Measurements from ENCODE around the gene PM20D2. TPM values are rescaled to one million over a fixed set of nuclear protein-coding genes. Genes with fewer than 3 reads are reported as not detected.

The PM20D2 gene
- total RNA-seq, 4 donors from 2014 or later = 15.3 to 18.6 (median 16.7) TPM

DNA sequence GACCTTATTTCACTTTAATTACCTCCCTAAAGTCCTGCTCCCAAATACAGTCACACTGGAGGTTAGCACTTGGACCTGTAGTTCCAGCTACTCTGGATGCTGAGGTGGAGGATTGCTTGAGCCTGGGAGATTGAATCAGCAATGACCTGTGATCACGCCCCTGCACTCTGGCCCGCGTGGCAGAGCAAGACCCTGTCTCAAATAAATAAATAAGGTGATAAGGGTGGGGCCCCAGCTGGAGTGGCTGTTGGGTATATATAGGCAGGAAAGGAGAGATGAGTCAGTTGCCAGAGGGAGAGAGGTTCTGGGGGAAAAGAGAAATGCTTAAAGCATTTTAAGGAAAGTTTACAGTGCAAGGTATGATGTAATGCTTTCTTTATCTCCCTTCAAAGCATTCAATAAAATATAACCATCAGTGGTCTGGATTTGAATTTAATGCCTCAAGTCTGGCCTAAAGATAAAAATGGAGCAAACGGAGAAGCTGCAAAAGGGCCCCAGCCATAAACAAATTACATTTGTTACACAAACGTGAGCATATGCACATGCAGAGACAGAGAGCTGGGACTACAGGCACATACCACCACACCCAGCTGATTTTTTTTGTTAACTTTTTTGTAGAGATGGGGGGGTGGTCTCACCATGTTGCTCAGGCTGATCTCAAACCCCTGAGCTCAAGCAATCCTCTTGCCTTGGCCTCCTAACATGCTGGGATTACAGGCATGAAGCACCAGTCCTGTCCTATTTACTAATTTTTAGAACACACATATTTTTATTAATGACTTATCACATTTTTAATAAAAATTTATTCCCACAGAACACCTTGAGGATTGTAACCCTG, 6.1 kb upstream of the PM20D2 start:
- H3K4me3 ChIP-seq = no peak overlapping the region
- WGBS = 81% methylated on average over 5 of the region's 5 CpGs
- no peaks in the 10 kb centered on the region for H3K27me3 ChIP-seq
- H3K36me3 ChIP-seq = no peaks in the 10 kb centered on the region
- no peaks in the 10 kb centered on the region for H3K9me3 ChIP-seq
- H3K27ac ChIP-seq = no peak overlapping the region
- no peak for DNase-seq (ENCODE audit: low spot score in 2 of 2)
- TF ChIP-seq EP300 (IDR thresholded peaks at IDR 0.05) (no peak), POLR2AphosphoS5 (IDR thresholded peaks at IDR 0.05) (no peak), POLR2A (IDR thresholded peaks at IDR 0.05) (no peak)
- TF ChIP-seq, protein P1, sequence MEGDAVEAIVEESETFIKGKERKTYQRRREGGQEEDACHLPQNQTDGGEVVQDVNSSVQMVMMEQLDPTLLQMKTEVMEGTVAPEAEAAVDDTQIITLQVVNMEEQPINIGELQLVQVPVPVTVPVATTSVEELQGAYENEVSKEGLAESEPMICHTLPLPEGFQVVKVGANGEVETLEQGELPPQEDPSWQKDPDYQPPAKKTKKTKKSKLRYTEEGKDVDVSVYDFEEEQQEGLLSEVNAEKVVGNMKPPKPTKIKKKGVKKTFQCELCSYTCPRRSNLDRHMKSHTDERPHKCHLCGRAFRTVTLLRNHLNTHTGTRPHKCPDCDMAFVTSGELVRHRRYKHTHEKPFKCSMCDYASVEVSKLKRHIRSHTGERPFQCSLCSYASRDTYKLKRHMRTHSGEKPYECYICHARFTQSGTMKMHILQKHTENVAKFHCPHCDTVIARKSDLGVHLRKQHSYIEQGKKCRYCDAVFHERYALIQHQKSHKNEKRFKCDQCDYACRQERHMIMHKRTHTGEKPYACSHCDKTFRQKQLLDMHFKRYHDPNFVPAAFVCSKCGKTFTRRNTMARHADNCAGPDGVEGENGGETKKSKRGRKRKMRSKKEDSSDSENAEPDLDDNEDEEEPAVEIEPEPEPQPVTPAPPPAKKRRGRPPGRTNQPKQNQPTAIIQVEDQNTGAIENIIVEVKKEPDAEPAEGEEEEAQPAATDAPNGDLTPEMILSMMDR (IDR thresholded peaks at IDR 0.05) = no peak
- H3K4me1 ChIP-seq = no peaks in the 10 kb centered on the region

DNA sequence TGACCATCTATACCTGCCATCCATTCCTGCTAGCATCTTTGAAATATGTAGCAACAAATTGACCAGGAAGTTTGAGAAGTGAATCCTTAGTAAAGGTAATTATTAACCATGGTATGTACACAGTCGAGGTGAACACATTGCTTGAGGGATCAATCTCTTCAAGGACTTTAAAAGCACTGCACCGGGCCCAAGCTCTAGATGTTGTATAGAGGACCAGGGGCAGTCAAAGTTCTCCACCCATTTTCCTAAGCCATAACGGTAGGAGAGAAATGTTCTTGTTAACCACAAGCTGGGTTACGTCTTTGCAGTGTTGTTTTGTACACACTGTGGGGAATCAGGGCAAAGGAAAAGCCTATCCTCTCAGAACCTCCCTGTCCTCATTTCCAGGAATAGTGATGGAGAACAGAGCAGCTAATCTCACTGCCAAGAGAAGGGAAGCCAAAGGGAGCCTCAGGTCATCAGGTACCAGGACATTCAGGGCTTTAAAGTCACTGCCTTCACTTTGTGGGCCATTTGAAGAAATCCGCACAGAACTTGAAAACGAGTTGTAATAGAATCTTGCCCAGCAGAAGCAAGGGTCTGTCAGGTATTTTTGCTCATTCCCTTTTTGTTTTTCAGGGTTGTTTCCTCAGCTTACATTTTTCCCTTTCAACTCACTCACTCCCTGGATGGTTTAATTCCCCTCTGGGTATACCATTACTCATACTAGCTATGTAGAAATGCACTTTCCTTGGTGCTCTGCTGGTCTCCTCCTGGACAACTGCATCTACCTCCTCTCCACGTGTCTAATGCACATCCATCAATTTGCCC, 5.3 kb upstream of the PM20D2 start:
- H3K27me3 ChIP-seq = no peaks in the 10 kb centered on the region
- WGBS = 76% methylated on average over 7 of the region's 7 CpGs
- TF ChIP-seq POLR2A (IDR thresholded peaks at IDR 0.05) (no peak), EP300 (IDR thresholded peaks at IDR 0.05) (no peak), POLR2AphosphoS5 (IDR thresholded peaks at IDR 0.05) (no peak)
- TF ChIP-seq, protein P1 (IDR thresholded peaks at IDR 0.05) = no peak
- H3K9me3 ChIP-seq = no peaks in the 10 kb centered on the region
- H3K36me3 ChIP-seq = no peaks in the 10 kb centered on the region
- H3K4me1 ChIP-seq = peaks cover 3% of the 10 kb centered on the region
- no peak for DNase-seq (ENCODE audit: low spot score in 2 of 2)
- H3K4me3 ChIP-seq = no peak overlapping the region
- no peak overlapping the region for H3K27ac ChIP-seq

DNA sequence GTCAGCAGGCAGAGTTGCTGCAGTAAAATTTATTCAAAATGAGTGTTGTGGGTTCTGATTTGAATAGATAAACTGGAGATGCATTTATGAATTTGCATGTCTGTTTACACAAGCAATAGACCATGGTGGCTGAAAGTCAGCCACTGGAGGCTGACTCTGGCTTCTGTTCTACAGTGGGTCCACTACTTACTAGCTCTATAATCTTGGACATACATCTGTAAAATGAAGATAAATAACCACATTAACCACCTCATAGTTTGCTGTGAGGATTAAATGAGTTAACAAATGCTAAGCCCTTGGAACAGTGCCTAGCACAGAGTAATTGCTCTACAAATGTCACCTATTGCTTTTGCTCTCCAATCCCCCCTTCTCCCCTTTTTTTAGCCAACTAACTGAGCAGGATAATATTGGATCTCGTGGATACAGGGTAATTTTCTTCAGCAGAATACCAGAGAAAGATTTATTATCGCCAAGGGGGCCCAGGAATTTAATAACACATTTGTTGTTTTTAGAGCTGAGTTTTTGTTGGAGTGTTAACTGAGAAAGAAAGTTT, 1.4 kb upstream of the PM20D2 start:
- H3K27ac ChIP-seq = no peak overlapping the region
- no peaks in the 10 kb centered on the region for H3K9me3 ChIP-seq
- H3K4me3 ChIP-seq = no peak overlapping the region
- no peak for TF ChIP-seq EP300 (IDR thresholded peaks at IDR 0.05)
- H3K36me3 ChIP-seq = no peaks in the 10 kb centered on the region
- 51% methylated on average over 2 of the region's 2 CpGs for WGBS
- DNase-seq (ENCODE audit: low spot score in 2 of 2) = no peak
- peaks cover 12% of the 10 kb centered on the region for H3K4me1 ChIP-seq
- H3K27me3 ChIP-seq = no peaks in the 10 kb centered on the region

DNA sequence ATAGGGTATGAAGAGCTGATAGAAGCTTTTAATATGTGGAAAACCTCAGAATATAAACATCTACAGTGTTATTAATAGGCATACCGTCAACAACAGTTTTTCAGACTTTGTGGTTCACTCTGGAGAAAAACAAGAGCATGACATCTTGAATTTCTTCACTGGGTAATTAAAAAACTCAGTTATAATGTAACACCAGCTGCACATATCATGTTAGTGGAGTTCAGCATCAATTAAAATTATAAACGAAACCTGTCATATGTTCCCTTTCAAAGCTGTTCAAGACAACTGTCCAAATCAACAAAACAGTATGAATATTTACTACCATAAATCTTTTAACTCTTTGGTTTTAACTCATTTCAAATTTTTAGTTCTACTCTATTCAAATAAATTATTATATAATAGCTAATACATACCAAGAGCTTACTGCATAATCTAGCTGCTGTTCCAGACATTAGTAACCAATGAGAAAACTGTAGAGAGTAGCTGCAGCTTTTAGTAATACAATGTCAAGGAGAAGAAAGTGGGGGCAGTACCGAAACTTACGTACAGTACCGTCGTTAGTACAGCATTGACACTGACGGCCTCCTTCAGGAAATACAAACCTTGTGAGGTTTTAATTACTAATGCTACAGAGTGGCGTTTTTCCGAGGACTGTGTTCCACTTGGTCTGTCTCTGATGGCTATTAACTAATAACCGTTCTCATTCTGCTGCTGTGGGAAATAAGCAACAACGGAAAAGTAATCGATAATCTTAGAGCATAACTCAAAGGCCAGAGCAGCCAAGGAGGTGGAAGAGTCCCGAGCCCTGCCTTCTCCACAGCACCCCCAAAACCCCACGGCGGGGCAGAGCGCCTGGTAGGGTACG, 532 bp upstream of the PM20D2 start:
- no peaks in the 10 kb centered on the region for H3K27me3 ChIP-seq
- TF ChIP-seq POLR2AphosphoS5 (IDR thresholded peaks at IDR 0.05) (no peak), EP300 (IDR thresholded peaks at IDR 0.05) (no peak), POLR2A (IDR thresholded peaks at IDR 0.05) (no peak)
- TF ChIP-seq, protein P1 (IDR thresholded peaks at IDR 0.05) = no peak
- peak overlapping the region; percentile 91 for H3K4me3 ChIP-seq
- H3K4me1 ChIP-seq = peaks cover 12% of the 10 kb centered on the region
- WGBS = 4% methylated on average over 17 of the region's 17 CpGs
- no peaks in the 10 kb centered on the region for H3K36me3 ChIP-seq
- H3K9me3 ChIP-seq = no peaks in the 10 kb centered on the region
- peak overlapping the region; percentile 86 for H3K27ac ChIP-seq
- DNase-seq (ENCODE audit: low spot score in 2 of 2) = no peak

Measured in suprapubic skin (tissue), 4 donors.